ENCODE results near the gene TSHZ2. TPM values are rescaled to one million over a fixed set of nuclear protein-coding genes. Genes with fewer than 3 reads are reported as not detected.

TSHZ2 gene
- total RNA-seq, 1 donor from 2014 or later = 1.2 TPM

- H3K4me1 ChIP-seq (ENCODE audit: insufficient read depth, low read length) = no peaks in the 10 kb centered on the region
- no peak for DNase-seq (ENCODE audit: low read depth)
- peaks cover 3% of the 10 kb centered on the region for H3K4me1 Mint-ChIP-seq (ENCODE audit: low read depth, unreplicated experiment)
- FAIRE-seq = no peak
- H3K27me3 Mint-ChIP-seq (ENCODE audit: low read depth, unreplicated experiment) = peaks cover 2% of the 10 kb centered on the region
- H3K9me3 Mint-ChIP-seq (ENCODE audit: unreplicated experiment) = peaks cover 2% of the 10 kb centered on the region
- H3K4me3 Mint-ChIP-seq (ENCODE audit: unreplicated experiment) = no peak overlapping the region
- peak overlapping the region; percentile 46 for H3K4me2 ChIP-seq (ENCODE audit: low read length)
- H3K27me3 ChIP-seq (ENCODE audit: insufficient read depth, low read length) = peaks cover 6% of the 10 kb centered on the region
- no peaks in the 10 kb centered on the region for H3K9me3 ChIP-seq (ENCODE audit: insufficient read depth, low read depth, low read length)
- no peaks in the 10 kb centered on the region for H3K79me2 ChIP-seq (ENCODE audit: insufficient read depth, low read length)
- no peak overlapping the region for H2AFZ ChIP-seq (ENCODE audit: low read depth, low read length)
- no peak overlapping the region for H3K27ac ChIP-seq (ENCODE audit: low read depth, low read length)
- H3K36me3 Mint-ChIP-seq (ENCODE audit: low read depth, unreplicated experiment) = no peaks in the 10 kb centered on the region
- H3K9ac ChIP-seq (ENCODE audit: low read length) = no peak overlapping the region
- no peak for TF ChIP-seq EZH2 (IDR thresholded peaks at IDR 0.05; ENCODE audit: insufficient read depth, low read length)
- TF ChIP-seq CTCF (IDR thresholded peaks at IDR 0.05; ENCODE audit: insufficient read depth, low read depth, low read length) = no peak
- H3K36me3 ChIP-seq (ENCODE audit: insufficient read depth, low read length) = no peaks in the 10 kb centered on the region
- no peak overlapping the region for H3K4me3 ChIP-seq (ENCODE audit: insufficient read depth, low read depth, low read length)
- H4K20me1 ChIP-seq (ENCODE audit: insufficient read depth, low read length) = no peaks in the 10 kb centered on the region
- H3K27ac Mint-ChIP-seq (ENCODE audit: unreplicated experiment) = no peak overlapping the region
These were observed 244.3 kb downstream of the TSHZ2 start for GRCh38 chr20:53216478-53216855.

DNA sequence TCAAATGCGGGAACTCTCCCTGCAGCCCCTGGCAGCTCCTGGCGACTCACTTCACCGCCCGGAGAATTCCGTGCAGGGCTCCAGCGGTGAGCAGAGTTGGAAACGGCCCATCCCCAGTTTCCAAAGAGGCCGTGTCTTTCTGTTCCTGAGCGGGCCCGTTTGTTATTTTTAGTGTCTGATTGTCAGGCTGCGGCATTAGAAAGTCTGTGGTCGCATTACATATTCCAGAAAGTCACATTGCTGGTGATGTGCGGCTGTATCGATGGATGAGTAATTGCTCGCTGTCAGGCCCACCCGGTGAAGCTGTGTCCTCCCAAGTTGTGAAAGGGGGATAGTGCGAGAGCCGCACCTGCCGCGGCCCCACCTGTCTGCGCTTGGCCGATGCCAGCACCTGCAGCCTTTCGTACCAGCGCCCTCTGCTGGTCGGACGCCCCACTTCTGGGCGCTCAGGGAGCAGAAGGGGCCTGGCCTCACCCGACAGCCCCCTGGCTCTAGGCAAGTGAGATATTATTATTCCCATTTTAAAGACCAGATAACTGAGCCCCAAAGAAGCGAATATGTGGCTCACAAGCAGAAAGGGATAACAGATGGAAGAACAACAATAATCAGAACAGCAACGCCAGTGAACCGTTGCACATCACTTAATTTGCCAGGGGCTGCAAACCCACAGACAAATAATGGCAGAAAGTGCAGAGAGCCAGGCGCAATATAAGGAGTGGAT is 244.9 kb downstream of the TSHZ2 start:
- Mint-ChIP-seq H3K27me3 (ENCODE audit: low read depth, unreplicated experiment) (peaks cover 2% of the 10 kb centered on the region), H3K36me3 (ENCODE audit: low read depth, unreplicated experiment) (no peaks in the 10 kb centered on the region), H3K4me1 (ENCODE audit: low read depth, unreplicated experiment) (peaks cover 3% of the 10 kb centered on the region), H3K9me3 (ENCODE audit: unreplicated experiment) (peaks cover 2% of the 10 kb centered on the region), H3K4me3 (ENCODE audit: unreplicated experiment) (no peak overlapping the region), H3K27ac (ENCODE audit: unreplicated experiment) (no peak overlapping the region)
- Histone ChIP-seq H3K27ac (ENCODE audit: low read depth, low read length) (no peak overlapping the region), H3K4me2 (ENCODE audit: low read length) (peak overlapping the region; percentile 46), H4K20me1 (ENCODE audit: insufficient read depth, low read length) (no peaks in the 10 kb centered on the region), H3K4me1 (ENCODE audit: insufficient read depth, low read length) (no peaks in the 10 kb centered on the region), H3K9me3 (ENCODE audit: insufficient read depth, low read depth, low read length) (no peaks in the 10 kb centered on the region), H3K9ac (ENCODE audit: low read length) (no peak overlapping the region), H3K79me2 (ENCODE audit: insufficient read depth, low read length) (no peaks in the 10 kb centered on the region), H2AFZ (ENCODE audit: low read depth, low read length) (no peak overlapping the region), H3K27me3 (ENCODE audit: insufficient read depth, low read length) (peaks cover 6% of the 10 kb centered on the region), H3K36me3 (ENCODE audit: insufficient read depth, low read length) (no peaks in the 10 kb centered on the region), H3K4me3 (ENCODE audit: insufficient read depth, low read depth, low read length) (no peak overlapping the region)
- FAIRE-seq = no peak
- TF ChIP-seq CTCF (IDR thresholded peaks at IDR 0.05; ENCODE audit: insufficient read depth, low read depth, low read length) (peak; percentile 54), EZH2 (IDR thresholded peaks at IDR 0.05; ENCODE audit: insufficient read depth, low read length) (no peak)
- peak; percentile 45 for DNase-seq (ENCODE audit: low read depth)

Measured in astrocyte (in vitro differentiated cells and primary cell).